CD4-positive, alpha-beta memory T cell (primary cell): ENCODE data around the gene LINGO3. TPM values are rescaled to one million over a fixed set of nuclear protein-coding genes. Genes with fewer than 3 reads are reported as not detected.

ENCODE experiments used
- CTCF ChIA-PET: fragments of 350-600 bp; sonication (Branson Sonifier 250); formaldehyde crosslinking; loops from one replicate; lab custom pipeline; 2021; ENCODE audit warnings: inconsistent platforms; ENCODE audit not compliant: partially characterized antibody; lab: Charles Lee
- POLR2A ChIA-PET: fragments of 350-600 bp; sonication (Branson Sonifier 250); formaldehyde crosslinking; loops from one replicate; lab custom pipeline; 2021; ENCODE audit not compliant: partially characterized antibody; lab: Charles Lee
- DNase-seq, 5 donors: peaks; one replicate each; pipeline versions ENCODE4 v3.0.0 to v3.0.0-alpha.2; 2020 to 2022; ENCODE audit warnings: mixed read lengths in 1 of 5
- H3K27ac ChIP-seq: one replicate; pipeline ENCODE4 v1.7.0; 2013; ENCODE audit warnings: low read depth, low read length
- H3K27me3 ChIP-seq: 2 replicates; pipeline ENCODE4 v1.7.0; 2013; ENCODE audit warnings: mild to moderate bottlenecking, low read length, moderate library complexity; ENCODE audit not compliant: insufficient read depth
- H3K36me3 ChIP-seq: 2 replicates; pipeline ENCODE4 v1.7.0; 2013; ENCODE audit warnings: mild to moderate bottlenecking, low read length, moderate library complexity; ENCODE audit not compliant: insufficient read depth
- H3K4me1 ChIP-seq: 2 replicates; pipeline ENCODE4 v1.7.0; 2013; ENCODE audit warnings: mild to moderate bottlenecking, low read length, moderate library complexity; ENCODE audit not compliant: insufficient read depth
- H3K4me3 ChIP-seq, 2 donors: one replicate each; pipeline ENCODE4 v1.7.0; 2013; ENCODE audit warnings: low read length in 2 of 2, mild to moderate bottlenecking in 1 of 2
- H3K9me3 ChIP-seq, 2 donors: one replicate each; pipeline ENCODE4 v1.7.0; 2013; ENCODE audit warnings: low read length in 2 of 2, control low read depth in 1 of 2; ENCODE audit not compliant: control insufficient read depth in 1 of 2
- H3K27ac Mint-ChIP-seq, 7 donors: one replicate each; pipeline ENCODE4 v1.8.0; 2020 to 2021; ENCODE audit warnings: mixed read lengths in 7 of 7, mild to moderate bottlenecking in 6 of 7, inconsistent platforms in 3 of 7, moderate library complexity in 3 of 7
- H3K27me3 Mint-ChIP-seq, 2 donors: one replicate each; pipeline ENCODE4 v1.8.0; 2020 to 2021; ENCODE audit warnings: mixed read lengths in 2 of 2
- H3K36me3 Mint-ChIP-seq, 2 donors: one replicate each; pipeline ENCODE4 v1.8.0; 2020 to 2021; ENCODE audit warnings: mixed read lengths in 2 of 2, inconsistent platforms in 1 of 2, mild to moderate bottlenecking in 1 of 2
- H3K4me1 Mint-ChIP-seq, 4 donors: one replicate each; pipeline ENCODE4 v1.8.0; 2020 to 2021; ENCODE audit warnings: mixed read lengths in 4 of 4, mild to moderate bottlenecking in 1 of 4
- H3K4me3 Mint-ChIP-seq, 8 donors: one replicate each; pipeline ENCODE4 v1.8.0; 2020 to 2021; ENCODE audit warnings: mixed read lengths in 8 of 8, mild to moderate bottlenecking in 7 of 8, moderate library complexity in 6 of 8, inconsistent platforms in 3 of 8
- H3K9me3 Mint-ChIP-seq, 8 donors: one replicate each; pipeline ENCODE4 v1.8.0; 2020 to 2021; ENCODE audit warnings: mixed read lengths in 8 of 8, mild to moderate bottlenecking in 5 of 8, inconsistent platforms in 3 of 8, moderate library complexity in 1 of 8
- intact Hi-C: fragments of 100-400 bp; cut with micrococcal nuclease; formaldehyde crosslinking; loops from one replicate; pipeline ENCODE4 v1.15.1; 2023
- polyA plus RNA-seq, 2 donors: library from polyadenylated mRNA; unstranded; fragments of 300-500 nt; fragmentation: Illumina TruSeq; gene quantifications; one replicate each; pipeline ENCODE4 v1.2.3, GENCODE V29; 2021
- total RNA-seq, 2 experiments: library from RNA; stranded (reverse); gene quantifications; one replicate each; pipeline ENCODE4 v1.2.3, GENCODE V29; 2021

Gene LINGO3
- total and polyA plus RNA-seq, 4 experiments from 2014 or later, result 0.46 to 7.1 (median 0.74) TPM

GRCh38 chr19:2287585-2288337, 20.2 kb downstream of the LINGO3 start:
- Histone ChIP-seq H3K4me1 (peaks cover 24% of the 10 kb centered on the region), H3K27me3 (no peaks in the 10 kb centered on the region), H3K4me3 (no peak overlapping the region), H3K27ac (no peak overlapping the region), H3K9me3 (no peaks in the 10 kb centered on the region), H3K36me3 (no peaks in the 10 kb centered on the region)
- H3K27me3 Mint-ChIP-seq, result peaks cover 0 to 2% of the 10 kb centered on the region in 2 donors
- peaks cover 8 to 32% (median 19%) of the 10 kb centered on the region in 4 donors for H3K4me1 Mint-ChIP-seq
- CTCF ChIA-PET, result interaction anchor here (0.7 to 3.2 kb wide), 6 partner anchors 9 to 326 kb away, joined by 3 to 35 read pairs (median 6); no protein-coding TSS in a partner anchor
- H3K27ac Mint-ChIP-seq, result peak overlapping the region in 4 of 7 donors; percentile 41 to 90 (median 78)
- no peak overlapping the region for H3K4me3 Mint-ChIP-seq
- intact Hi-C loops, result no loop called here
- H3K9me3 Mint-ChIP-seq, result peaks cover 0 to 2% (median 0%) of the 10 kb centered on the region in 8 donors
- POLR2A ChIA-PET, result interaction anchor here (0.6 to 3.1 kb wide), 6 partner anchors 9 to 50 kb away, joined by 3 to 48 read pairs (median 7); no protein-coding TSS in a partner anchor
- peaks cover 0 to 4% of the 10 kb centered on the region in 2 donors for H3K36me3 Mint-ChIP-seq
- no peak for DNase-seq

GRCh38 chr19:2286402-2287140, 21.4 kb downstream of the LINGO3 start:
- no peak overlapping the region for H3K4me3 ChIP-seq
- H3K27me3 ChIP-seq, result no peaks in the 10 kb centered on the region
- intact Hi-C loops, result no loop called here
- Mint-ChIP-seq H3K4me3 (no peak overlapping the region), H3K27me3 (peaks cover 0 to 2% of the 10 kb centered on the region in 2 donors), H3K4me1 (peaks cover 11 to 39% (median 25%) of the 10 kb centered on the region in 4 donors), H3K36me3 (peaks cover 0 to 3% of the 10 kb centered on the region in 2 donors), H3K9me3 (peaks cover 0 to 2% (median 0%) of the 10 kb centered on the region in 8 donors), H3K27ac (peak overlapping the region in 1 of 7 donors; percentile 74)
- H3K4me1 ChIP-seq, result peaks cover 36% of the 10 kb centered on the region
- ChIA-PET POLR2A (interaction anchor here (1.1 to 3.1 kb wide), 5 partner anchors 11 to 48 kb away, joined by 3 to 48 read pairs (median 5); no protein-coding TSS in a partner anchor), CTCF (interaction anchor here (1.1 to 3.2 kb wide), 3 partner anchors 10 to 12 kb away, joined by 3 to 35 read pairs (median 4); no protein-coding TSS in a partner anchor)
- H3K9me3 ChIP-seq, result no peaks in the 10 kb centered on the region
- peak in 1 of 5 donors; percentile 23 for DNase-seq
- H3K27ac ChIP-seq, result no peak overlapping the region
- no peaks in the 10 kb centered on the region for H3K36me3 ChIP-seq

GRCh38 chr19:2283835-2284507, 24.0 kb downstream of the LINGO3 start:
- no peaks in the 10 kb centered on the region for H3K36me3 Mint-ChIP-seq
- intact Hi-C loops, result no loop called here
- Histone ChIP-seq H3K36me3 (no peaks in the 10 kb centered on the region), H3K4me1 (peaks cover 20% of the 10 kb centered on the region), H3K4me3 (no peak overlapping the region), H3K9me3 (no peaks in the 10 kb centered on the region), H3K27ac (no peak overlapping the region), H3K27me3 (no peaks in the 10 kb centered on the region)
- peak in 1 of 5 donors; percentile 5 for DNase-seq
- H3K27ac Mint-ChIP-seq, result peak overlapping the region in 2 of 7 donors; percentile 24 to 32
- no peak overlapping the region for H3K4me3 Mint-ChIP-seq
- CTCF ChIA-PET, result interaction anchor here (1.7 kb wide), 1 partner anchor 10 kb away, joined by 7 read pairs; no protein-coding TSS in a partner anchor
- peaks cover 5 to 27% (median 18%) of the 10 kb centered on the region in 4 donors for H3K4me1 Mint-ChIP-seq
- peaks cover 0 to 2% (median 0%) of the 10 kb centered on the region in 8 donors for H3K9me3 Mint-ChIP-seq
- peaks cover 0 to under 1% of the 10 kb centered on the region in 2 donors for H3K27me3 Mint-ChIP-seq
- POLR2A ChIA-PET, result no interaction called here

- no peaks in the 10 kb centered on the region for H3K36me3 Mint-ChIP-seq
- H3K27me3 Mint-ChIP-seq, result no peaks in the 10 kb centered on the region
- ChIA-PET CTCF (interaction anchor here (1.7 kb wide), 1 partner anchor 9 kb away, joined by 7 read pairs; no protein-coding TSS in a partner anchor), POLR2A (interaction anchor here (0.6 to 1.4 kb wide), 5 partner anchors 13 to 248 kb away, joined by 3 to 4 read pairs (median 3); no protein-coding TSS in a partner anchor)
- Histone ChIP-seq H3K4me1 (peaks cover 13% of the 10 kb centered on the region), H3K9me3 (no peaks in the 10 kb centered on the region), H3K27ac (no peak overlapping the region), H3K4me3 (no peak overlapping the region), H3K27me3 (no peaks in the 10 kb centered on the region), H3K36me3 (no peaks in the 10 kb centered on the region)
- DNase-seq, result peak in 1 of 5 donors; percentile 41
- intact Hi-C loops, result no loop called here
- H3K27ac Mint-ChIP-seq, result peak overlapping the region in 3 of 7 donors; percentile 41 to 77 (median 68)
- peak overlapping the region in 7 of 8 donors; percentile 36 to 76 (median 52) for H3K4me3 Mint-ChIP-seq
- peaks cover 2 to 18% (median 12%) of the 10 kb centered on the region in 4 donors for H3K4me1 Mint-ChIP-seq
- H3K9me3 Mint-ChIP-seq, result peaks cover 0 to 2% (median 0%) of the 10 kb centered on the region in 8 donors
These were observed 25.1 kb downstream of the LINGO3 start for GRCh38 chr19:2282862-2283237.

- peaks cover 0 to 2% (median 0%) of the 10 kb centered on the region in 8 donors for H3K9me3 Mint-ChIP-seq
- peaks cover 2 to 21% (median 13%) of the 10 kb centered on the region in 4 donors for H3K4me1 Mint-ChIP-seq
- Histone ChIP-seq H3K27me3 (no peaks in the 10 kb centered on the region), H3K9me3 (no peaks in the 10 kb centered on the region), H3K4me1 (peaks cover 13% of the 10 kb centered on the region), H3K36me3 (no peaks in the 10 kb centered on the region), H3K4me3 (no peak within 1 kb of the TSS), H3K27ac (no peak within 1 kb of the TSS)
- H3K27me3 Mint-ChIP-seq, result no peaks in the 10 kb centered on the region
- peak within 1 kb of the TSS; percentile 31 to 76 (median 55) for H3K4me3 Mint-ChIP-seq
- ChIA-PET CTCF (interaction anchor here (1.7 kb wide), 1 partner anchor 8 kb away, joined by 7 read pairs; no protein-coding TSS in a partner anchor), POLR2A (interaction anchor here (0.6 to 1.4 kb wide), 7 partner anchors 11 to 247 kb away, joined by 3 to 8 read pairs (median 3); partner anchors contain the start of gene PLEKHJ1)
- peak within 1 kb of the TSS in 4 of 7 donors; percentile 32 to 77 (median 54) for H3K27ac Mint-ChIP-seq
- peak in 1 of 5 donors; percentile 52 for DNase-seq
- H3K36me3 Mint-ChIP-seq, result peaks cover 0 to under 1% of the 10 kb centered on the region in 2 donors
- intact Hi-C loops, result no loop called here
These were observed 25.7 kb downstream of the LINGO3 start, which contains the start of gene PEAK3 for GRCh38 chr19:2282062-2282861. Gene PEAK3 (minus strand): TSS chr19:2282175. CDS start chr19:2280931, 1,244 bp downstream.
